Subcutaneous adipose tissue (tissue), 4 donors: ENCODE measurements around the gene GFI1. TPM values are rescaled to one million over a fixed set of nuclear protein-coding genes. Genes with fewer than 3 reads are reported as not detected.

ENCODE experiments used
- total RNA-seq, 4 donors: library from RNA; depleted of rRNA; stranded (reverse); fragments of >200 nt; gene quantifications; one replicate each; pipeline ENCODE4 v1.1.0, GENCODE V29; 2016
- TF ChIP-seq, protein P1 (sequence below): fragments of 450-650 bp; IDR thresholded peaks from one replicate; pipeline ENCODE4 v1.5.1; 2016; ENCODE audit warnings: low read depth, mild to moderate bottlenecking, control low read depth, antibody characterized with exemption, moderate library complexity

Gene GFI1
- total RNA-seq, 4 donors from 2014 or later, result 0.44 to 1.6 (median 0.68) TPM; not detected in 1

DNA sequence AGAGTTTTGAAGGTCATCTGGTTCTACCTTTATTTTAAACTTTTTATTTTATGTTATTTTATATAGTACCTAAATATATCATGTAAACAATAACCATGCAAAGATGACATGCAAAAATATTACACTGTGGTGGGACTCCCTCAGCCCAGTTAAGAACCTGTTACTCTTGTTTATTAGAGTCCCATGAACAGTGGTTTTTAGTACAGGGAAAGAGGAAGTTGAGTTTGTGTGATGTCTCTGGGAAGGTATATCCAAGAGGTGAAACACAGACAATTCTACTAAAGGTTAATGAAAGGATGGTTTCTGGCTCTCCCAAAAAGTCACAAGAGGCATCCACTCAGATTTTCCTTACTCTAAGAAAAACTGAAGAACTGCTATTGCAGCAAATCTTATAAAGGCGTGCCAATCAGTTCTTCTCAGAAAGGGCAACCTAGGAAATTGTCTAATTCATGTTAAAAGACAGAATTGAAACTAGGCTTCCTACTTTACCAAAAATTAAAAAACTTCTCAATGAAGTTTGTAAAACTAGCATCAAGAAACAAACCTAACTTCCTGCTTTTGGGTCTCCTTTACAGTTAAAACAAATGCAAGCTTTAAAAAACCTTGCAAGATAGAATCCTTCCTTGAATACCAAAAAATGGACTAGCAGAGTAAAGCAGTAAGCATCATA is 19.9 kb downstream of the GFI1 start:
- TF ChIP-seq, protein P1, sequence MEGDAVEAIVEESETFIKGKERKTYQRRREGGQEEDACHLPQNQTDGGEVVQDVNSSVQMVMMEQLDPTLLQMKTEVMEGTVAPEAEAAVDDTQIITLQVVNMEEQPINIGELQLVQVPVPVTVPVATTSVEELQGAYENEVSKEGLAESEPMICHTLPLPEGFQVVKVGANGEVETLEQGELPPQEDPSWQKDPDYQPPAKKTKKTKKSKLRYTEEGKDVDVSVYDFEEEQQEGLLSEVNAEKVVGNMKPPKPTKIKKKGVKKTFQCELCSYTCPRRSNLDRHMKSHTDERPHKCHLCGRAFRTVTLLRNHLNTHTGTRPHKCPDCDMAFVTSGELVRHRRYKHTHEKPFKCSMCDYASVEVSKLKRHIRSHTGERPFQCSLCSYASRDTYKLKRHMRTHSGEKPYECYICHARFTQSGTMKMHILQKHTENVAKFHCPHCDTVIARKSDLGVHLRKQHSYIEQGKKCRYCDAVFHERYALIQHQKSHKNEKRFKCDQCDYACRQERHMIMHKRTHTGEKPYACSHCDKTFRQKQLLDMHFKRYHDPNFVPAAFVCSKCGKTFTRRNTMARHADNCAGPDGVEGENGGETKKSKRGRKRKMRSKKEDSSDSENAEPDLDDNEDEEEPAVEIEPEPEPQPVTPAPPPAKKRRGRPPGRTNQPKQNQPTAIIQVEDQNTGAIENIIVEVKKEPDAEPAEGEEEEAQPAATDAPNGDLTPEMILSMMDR, result no peak

DNA sequence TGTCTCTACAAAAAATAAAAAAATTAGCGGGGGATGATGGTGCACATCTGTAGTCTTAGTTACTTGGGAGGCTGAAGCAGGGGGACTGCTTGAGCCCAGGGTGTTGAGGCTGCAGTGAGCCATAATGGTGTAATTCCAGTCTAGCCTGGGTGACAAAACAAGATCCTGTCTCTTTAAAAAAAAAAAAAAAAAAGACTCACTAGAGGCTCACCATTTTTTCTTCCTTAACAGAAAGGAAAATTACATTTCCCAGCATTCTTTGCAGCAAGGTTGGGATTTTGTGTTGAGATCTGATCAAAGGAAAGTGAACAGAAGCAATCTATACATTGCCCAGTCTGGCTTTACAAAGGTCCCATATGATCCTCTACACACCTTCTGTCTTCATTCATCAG is 21.5 kb downstream of the GFI1 start:
- TF ChIP-seq, protein P1, result no peak

DNA sequence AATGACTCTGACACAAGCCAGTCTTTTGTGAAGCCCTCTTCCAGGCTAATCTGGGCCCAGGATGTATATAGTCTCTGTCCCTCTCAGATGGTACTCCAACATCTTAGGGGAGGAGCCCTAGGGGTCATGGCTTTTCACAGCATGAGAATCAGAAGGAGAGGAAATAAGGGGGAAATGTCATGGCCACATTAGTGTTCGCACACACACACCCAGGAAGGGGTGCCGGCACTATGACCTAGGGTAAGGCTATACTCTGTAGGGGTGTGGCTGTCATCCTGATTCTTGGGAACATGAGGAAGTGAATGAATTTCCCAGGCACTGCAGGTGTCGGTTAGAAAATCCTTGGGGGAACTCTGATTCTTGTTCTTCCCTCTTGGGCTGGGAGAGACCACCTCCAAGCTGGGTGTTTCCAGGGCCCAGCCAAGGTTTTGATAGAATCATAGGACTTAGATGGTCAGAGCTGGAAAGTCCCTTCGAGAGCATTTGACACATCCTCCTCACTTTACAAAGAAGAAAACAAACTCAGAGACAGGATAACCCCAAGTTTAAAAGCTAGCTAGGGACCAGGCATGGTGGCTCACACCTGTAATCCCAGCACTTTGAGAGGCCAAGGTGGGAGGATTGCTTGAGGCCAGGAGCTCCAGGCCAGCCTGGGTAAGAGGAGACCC is 22.0 kb downstream of the GFI1 start:
- TF ChIP-seq, protein P1, result no peak

DNA sequence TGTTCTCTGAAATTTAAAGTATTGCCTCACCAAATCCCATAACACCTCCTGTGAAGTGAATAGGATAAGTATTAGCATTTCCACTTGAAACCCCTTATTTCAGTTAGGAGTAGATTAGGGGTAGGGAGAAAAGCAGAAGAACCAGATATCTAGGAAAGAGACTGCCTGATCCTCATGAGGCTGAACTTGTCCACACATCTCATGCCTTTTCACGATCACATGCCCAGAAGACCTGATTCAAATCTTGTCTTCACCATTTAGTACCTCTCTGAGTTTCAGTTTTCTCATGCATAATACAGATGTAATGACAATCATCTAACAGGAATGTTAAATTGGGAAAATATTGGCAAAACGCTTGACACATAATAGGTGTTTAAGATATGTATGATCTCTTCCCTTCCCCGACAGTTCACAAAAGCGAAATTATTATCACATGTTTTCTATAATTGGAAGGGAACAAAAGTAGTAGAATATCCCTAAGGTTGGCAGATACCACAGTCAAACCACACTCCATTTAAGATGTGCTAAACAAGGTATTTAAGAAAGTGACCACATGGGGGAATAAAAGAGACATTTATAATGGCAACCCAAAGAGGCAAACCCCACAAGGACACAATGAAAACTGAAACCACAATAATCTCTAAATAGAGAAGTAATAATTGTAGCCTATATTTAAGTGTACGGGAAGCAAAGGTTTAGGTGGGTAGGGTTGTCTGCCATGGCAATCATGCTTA is 25.2 kb downstream of the GFI1 start:
- TF ChIP-seq, protein P1, result no peak

DNA sequence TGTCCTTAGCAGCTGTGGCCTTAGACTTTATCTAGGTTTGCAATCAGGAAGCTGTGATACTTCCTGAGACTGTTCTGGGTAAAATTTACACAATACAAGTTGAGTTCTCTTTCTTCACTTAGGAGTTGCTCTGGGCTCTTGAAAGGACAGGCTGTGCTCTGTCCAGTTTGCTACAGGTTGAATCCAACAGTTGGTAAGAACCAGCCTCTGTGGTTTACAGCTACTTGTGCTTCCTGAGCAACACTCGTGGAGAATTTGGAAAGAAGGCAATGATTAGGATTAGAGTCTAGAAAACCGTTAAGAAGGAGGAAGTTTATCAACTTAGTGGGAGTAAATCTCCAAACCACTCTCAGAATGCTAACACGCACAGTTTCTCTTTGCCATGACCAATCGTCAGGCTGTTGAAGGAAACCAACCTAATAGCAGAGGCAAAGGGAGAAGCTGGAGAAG is 26.8 kb downstream of the GFI1 start:
- TF ChIP-seq, protein P1, result no peak

DNA sequence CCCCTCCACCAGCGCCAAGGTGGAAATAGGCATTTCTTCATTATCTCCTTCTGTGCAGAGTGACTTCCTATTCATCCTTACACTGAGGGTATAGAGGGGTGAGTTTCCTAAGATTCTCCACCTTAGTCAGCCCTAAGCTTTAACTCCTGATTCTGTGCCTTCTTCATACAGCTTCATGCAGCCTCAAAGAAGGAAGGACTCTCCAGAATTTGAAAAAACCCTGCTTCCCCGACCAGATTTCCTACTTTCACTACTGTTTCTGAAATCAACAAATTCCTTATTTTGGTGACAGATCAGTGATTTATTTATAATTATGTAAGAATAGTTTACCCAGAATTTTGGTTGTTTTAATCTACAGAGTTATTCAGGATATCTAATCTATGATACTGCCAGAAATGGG is 28.6 kb downstream of the GFI1 start:
- TF ChIP-seq, protein P1, result no peak

DNA sequence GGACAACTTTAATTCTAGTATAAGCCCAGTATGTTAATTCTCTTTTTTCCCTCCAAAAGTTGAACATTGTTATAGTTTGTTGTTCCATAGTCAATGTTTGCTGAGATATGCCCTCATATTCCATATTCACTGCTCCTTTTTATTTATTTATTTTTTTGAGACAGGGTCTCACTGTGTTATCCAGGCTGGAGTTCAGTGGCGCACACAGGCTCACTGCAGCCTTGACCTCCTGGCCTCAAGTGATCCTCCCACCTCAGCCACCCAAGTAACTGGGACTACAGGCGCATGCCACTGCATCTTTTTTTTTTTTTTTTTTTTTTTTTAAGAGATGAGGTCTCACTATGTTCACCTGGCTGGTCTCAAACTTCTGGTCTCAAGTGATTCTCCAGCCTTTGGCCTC is 38.7 kb downstream of the GFI1 start:
- TF ChIP-seq, protein P1, result no peak
